ENCODE results near the gene KLK7. TPM values are rescaled to one million over a fixed set of nuclear protein-coding genes. Genes with fewer than 3 reads are reported as not detected.

KLK7 gene
- total RNA-seq, 4 donors from 2014 or later = 0.31 to 16.7 TPM; not detected in 2

GRCh38 chr19:50962245-50962644 lies 21.5 kb downstream of the KLK7 start:
- WGBS, 2 donors (ENCODE audit: low coverage in 1 of 2) = 83 to 90% methylated on average over 1 of the region's 1 CpG
- Histone ChIP-seq H3K4me1 (no peaks in the 10 kb centered on the region), H3K4me3 (no peak overlapping the region), H3K9me3 (no peaks in the 10 kb centered on the region), H3K27ac (no peak overlapping the region), H3K27me3 (peaks cover 89% of the 10 kb centered on the region), H3K36me3 (no peaks in the 10 kb centered on the region)
- TF ChIP-seq CTCF (IDR thresholded peaks at IDR 0.05) = no peak
- TF ChIP-seq POLR2AphosphoS5 (IDR thresholded peaks at IDR 0.05) = no peak
- no peak for TF ChIP-seq EP300 (IDR thresholded peaks at IDR 0.05)
- TF ChIP-seq POLR2A (IDR thresholded peaks at IDR 0.05) = no peak
- no peak for ATAC-seq

- ATAC-seq = no peak
- WGBS, 2 donors (ENCODE audit: low coverage in 1 of 2) = 59% methylated on average over 7 of the region's 9 CpGs; no CpG with 5 or more reads in 1 of the 2 donors
- TF ChIP-seq POLR2AphosphoS5 (IDR thresholded peaks at IDR 0.05) (no peak), CTCF (IDR thresholded peaks at IDR 0.05) (no peak), EP300 (IDR thresholded peaks at IDR 0.05) (no peak), POLR2A (IDR thresholded peaks at IDR 0.05) (no peak)
- H3K36me3 ChIP-seq = no peaks in the 10 kb centered on the region
- no peak overlapping the region for H3K4me3 ChIP-seq
- peaks cover 82% of the 10 kb centered on the region for H3K27me3 ChIP-seq
- H3K27ac ChIP-seq = no peak overlapping the region
- no peaks in the 10 kb centered on the region for H3K9me3 ChIP-seq
- no peaks in the 10 kb centered on the region for H3K4me1 ChIP-seq
Measured at GRCh38 chr19:50959731-50960500, 23.8 kb downstream of the KLK7 start.

- Histone ChIP-seq H3K36me3 (no peaks in the 10 kb centered on the region), H3K27ac (no peak overlapping the region), H3K4me3 (no peak overlapping the region), H3K27me3 (peaks cover 69% of the 10 kb centered on the region), H3K9me3 (no peaks in the 10 kb centered on the region), H3K4me1 (no peaks in the 10 kb centered on the region)
- TF ChIP-seq POLR2A (IDR thresholded peaks at IDR 0.05) = no peak
- TF ChIP-seq CTCF (IDR thresholded peaks at IDR 0.05) = no peak
- no peak for TF ChIP-seq EP300 (IDR thresholded peaks at IDR 0.05)
- TF ChIP-seq POLR2AphosphoS5 (IDR thresholded peaks at IDR 0.05) = no peak
- ATAC-seq = no peak
- 73 to 75% methylated on average over 7 to 8 of the region's 8 CpGs for WGBS, 2 donors (ENCODE audit: low coverage in 1 of 2)
Measured at GRCh38 chr19:50957587-50957986, 26.1 kb downstream of the KLK7 start.

GRCh38 chr19:50952910-50953309 lies 30.8 kb downstream of the KLK7 start, which contains the start of gene KLK5:
Gene KLK5 (minus strand): TSS chr19:50953038. CDS start chr19:50952657, 381 bp downstream.
- Histone ChIP-seq H3K9me3 (no peaks in the 10 kb centered on the region), H3K27me3 (peaks cover 75% of the 10 kb centered on the region), H3K4me3 (no peak within 1 kb of the TSS), H3K27ac (no peak within 1 kb of the TSS), H3K4me1 (no peaks in the 10 kb centered on the region), H3K36me3 (no peaks in the 10 kb centered on the region)
- no peak for ATAC-seq
- WGBS, 2 donors (ENCODE audit: low coverage in 1 of 2) = 5% methylated on average over 4 of the region's 7 CpGs; no CpG with 5 or more reads in 1 of the 2 donors
- no peak for TF ChIP-seq CTCF (IDR thresholded peaks at IDR 0.05)
- no peak for TF ChIP-seq POLR2A (IDR thresholded peaks at IDR 0.05)
- no peak for TF ChIP-seq POLR2AphosphoS5 (IDR thresholded peaks at IDR 0.05)
- TF ChIP-seq EP300 (IDR thresholded peaks at IDR 0.05) = no peak

- ATAC-seq = no peak
- peaks cover 68% of the 10 kb centered on the region for H3K27me3 ChIP-seq
- H3K9me3 ChIP-seq = no peaks in the 10 kb centered on the region
- no peaks in the 10 kb centered on the region for H3K4me1 ChIP-seq
- H3K36me3 ChIP-seq = no peaks in the 10 kb centered on the region
- H3K27ac ChIP-seq = no peak overlapping the region
- TF ChIP-seq POLR2A (IDR thresholded peaks at IDR 0.05) (no peak), POLR2AphosphoS5 (IDR thresholded peaks at IDR 0.05) (no peak), CTCF (IDR thresholded peaks at IDR 0.05) (no peak), EP300 (IDR thresholded peaks at IDR 0.05) (no peak)
- WGBS, 2 donors (ENCODE audit: low coverage in 1 of 2) = no CpG with 5 or more reads among the region's 19 CpGs
- no peak overlapping the region for H3K4me3 ChIP-seq
Measured at GRCh38 chr19:50949861-50950260, 33.9 kb downstream of the KLK7 start.

Measured in gastroesophageal sphincter (tissue), 4 donors.